K562 (cell line): ENCODE data around the gene UNC119B.

Experiments used
- CHCHD3 ChIP-seq: fragments of 250-450 bp; sonication (Bioruptor Pico); IDR thresholded peaks from 2 replicates; pipeline ENCODE4 v2.1.2; 2022; ENCODE audit warnings: mild to moderate bottlenecking
- CTCF ChIP-seq, 3 experiments: IDR thresholded peaks in 2 of 3; conservative IDR thresholded peaks in 1 of 3; 2 replicates each; pipeline ENCODE4 v1.5.1; 2011 to 2012; ENCODE audit warnings: low read length in 3 of 3, mild to moderate bottlenecking in 3 of 3, control low read depth in 2 of 3, improper control_type of control experiment in 1 of 3, inconsistent platforms in 1 of 3, low read depth in 1 of 3, mixed read lengths in 1 of 3, moderate library complexity in 1 of 3; ENCODE audit not compliant: insufficient read depth in 2 of 3
- MTF1 ChIP-seq: fragments of 250-450 bp; sonication (Bioruptor Pico); IDR thresholded peaks from 2 replicates; pipeline ENCODE4 v1.9.0; 2021; ENCODE audit warnings: moderate library complexity, mild to moderate bottlenecking, inconsistent platforms, borderline replicate concordance
- NR4A1 ChIP-seq, 2 experiments: fragments of 250-450 bp in 1 of 2; fragments of 450-650 bp in 1 of 2; sonication (Bioruptor Pico) in 1 of 2; IDR thresholded peaks; 2 replicates each; pipeline versions ENCODE4 v1.4.0 to v1.6.1; 2016 to 2020; ENCODE audit warnings: mild to moderate bottlenecking in 2 of 2, missing compliant biosample characterization in 1 of 2, missing genetic modification characterization in 1 of 2, moderate library complexity in 1 of 2
- SIRT6 ChIP-seq: IDR thresholded peaks from one replicate; pipeline ENCODE4 v1.6.1; 2012; ENCODE audit warnings: low read depth, mild to moderate bottlenecking, control low read depth, inconsistent platforms, low read length, moderate library complexity

- TF ChIP-seq CTCF (IDR thresholded peaks at IDR 0.05 in 2 of 3, conservative IDR thresholded peaks at IDR 0.05 in 1 of 3; ENCODE audit: insufficient read depth in 2 of 3, low read depth in 1 of 3, low read length in 3 of 3) (no peak), SIRT6 (no peak), CHCHD3 (CRISPR knock-in tag) (no peak), MTF1 (no peak), NR4A1 (CRISPR knock-in tag; IDR thresholded peaks at IDR 0.05) (no peak), NR4A1 (tag; IDR thresholded peaks at IDR 0.05) (no peak)
Measured at GRCh38 chr12:120688527-120689071, 21.7 kb upstream of the UNC119B start.
